HFF-Myc (cell line): ENCODE results near the gene NUP98.
"Not testable (repeated sequence)": the region's sequence is repeated elsewhere in the genome, so short reads cannot be mapped to it uniquely, and the experiment has no call there.

Experiments
- DNase-seq: peaks from one replicate; pipeline ENCODE4 v3.0.0-alpha.2; 2011; ENCODE audit warnings: low read depth; ENCODE audit errors: extremely low read depth
- H3K4me3 ChIP-seq: replicated peaks from 2 replicates; pipeline ENCODE4 v1.5.1; 2011; ENCODE audit warnings: low read depth, mild to moderate bottlenecking, control low read depth, low read length
- CTCF ChIP-seq: IDR thresholded peaks from 2 replicates; pipeline ENCODE4 v1.5.1; 2012; ENCODE audit warnings: mild to moderate bottlenecking, low read depth, low read length, control low read depth; ENCODE audit errors: missing control alignments

NUP98 gene

GRCh38 chr11:3799143-3799542 is 1.8 kb upstream of the NUP98 start:
- H3K4me3 ChIP-seq, result no peak overlapping the region
- no peak for DNase-seq
- no peak for TF ChIP-seq CTCF

DNA sequence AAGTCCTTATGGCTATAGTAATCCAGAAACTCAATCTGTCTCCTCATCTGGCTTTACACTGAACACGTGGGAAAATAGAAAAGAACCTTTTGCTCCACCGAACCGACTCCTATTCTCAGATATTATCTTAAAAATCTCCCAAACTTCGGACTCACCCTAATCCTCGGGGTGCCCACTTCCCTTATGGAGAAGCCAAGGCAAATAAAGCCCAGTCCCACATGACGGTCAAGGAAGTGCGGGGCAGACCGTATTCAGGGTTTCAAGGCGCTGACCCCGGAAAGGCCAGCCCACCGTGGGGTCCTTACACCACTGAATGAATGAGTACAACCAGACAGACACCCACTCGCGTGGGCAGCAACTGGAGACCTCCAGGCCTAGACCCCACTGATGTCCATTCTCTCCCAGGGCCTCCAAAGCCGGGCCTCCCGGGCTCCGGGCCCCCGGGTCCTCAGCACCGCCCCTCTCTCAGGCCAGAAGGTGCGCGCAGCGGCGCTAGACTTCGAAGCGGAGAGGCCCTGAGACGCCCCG is 489 bp downstream of the NUP98 start:
- DNase-seq, result no peak
- TF ChIP-seq CTCF, result no peak

GRCh38 chr11:3796346-3796745 is 1.0 kb downstream of the NUP98 start:
- DNase-seq, result no peak
- H3K4me3 ChIP-seq, result peak overlapping the region; percentile 99
- TF ChIP-seq CTCF, result no peak

More for the DNA sequence above, 489 bp downstream of the NUP98 start:
- H3K4me3 ChIP-seq, result peak overlapping the region; percentile 99

GRCh38 chr11:3796002-3796311 is 1.4 kb downstream of the NUP98 start:
- TF ChIP-seq CTCF, result no peak
- no peak for DNase-seq
- H3K4me3 ChIP-seq, result peak overlapping the region; percentile 99

GRCh38 chr11:3795131-3796001 is 2.0 kb downstream of the NUP98 start:
- TF ChIP-seq CTCF, result no peak
- no peak for DNase-seq
- H3K4me3 ChIP-seq, result peak overlapping the region; percentile 99

- DNase-seq, H3K4me3 ChIP-seq: not testable (repeated sequence)
These were observed 3.0 kb downstream of the NUP98 start for GRCh38 chr11:3794387-3794786.

DNA sequence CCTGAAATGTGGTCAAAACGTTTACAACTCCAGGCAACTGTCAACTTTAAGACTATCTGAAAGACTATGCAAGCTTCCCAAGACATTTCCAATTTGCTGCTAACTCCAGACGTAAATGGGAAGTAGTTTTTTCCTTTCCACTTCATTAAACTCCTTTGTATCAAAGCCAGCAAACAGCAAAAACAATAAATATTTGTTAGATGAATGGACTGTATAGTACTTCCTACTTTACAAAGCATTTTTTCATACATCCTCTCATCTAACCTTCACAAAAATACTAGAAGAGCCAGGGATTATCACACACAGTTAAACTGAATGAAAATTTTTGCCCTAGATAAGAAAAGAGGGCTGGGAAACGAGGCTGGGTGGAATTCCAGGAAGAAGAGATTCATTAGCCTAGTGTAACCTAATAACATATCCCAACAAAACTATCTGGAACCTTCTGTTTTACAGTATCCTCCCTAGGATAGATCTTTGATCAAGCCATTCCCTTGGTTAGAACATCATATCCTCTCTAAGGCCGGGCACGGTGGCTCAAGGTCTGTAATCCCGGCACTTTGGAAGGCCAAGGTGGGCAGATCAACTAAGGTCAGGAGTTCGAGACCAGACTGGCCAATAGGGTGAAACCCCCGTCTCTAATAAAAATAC is 10.4 kb downstream of the NUP98 start:
- TF ChIP-seq CTCF, result no peak
- H3K4me3 ChIP-seq, result no peak overlapping the region

More for the DNA sequence above, 10.4 kb downstream of the NUP98 start:
- DNase-seq, result no peak
